ENCODE results near the gene RNF145.

DNA sequence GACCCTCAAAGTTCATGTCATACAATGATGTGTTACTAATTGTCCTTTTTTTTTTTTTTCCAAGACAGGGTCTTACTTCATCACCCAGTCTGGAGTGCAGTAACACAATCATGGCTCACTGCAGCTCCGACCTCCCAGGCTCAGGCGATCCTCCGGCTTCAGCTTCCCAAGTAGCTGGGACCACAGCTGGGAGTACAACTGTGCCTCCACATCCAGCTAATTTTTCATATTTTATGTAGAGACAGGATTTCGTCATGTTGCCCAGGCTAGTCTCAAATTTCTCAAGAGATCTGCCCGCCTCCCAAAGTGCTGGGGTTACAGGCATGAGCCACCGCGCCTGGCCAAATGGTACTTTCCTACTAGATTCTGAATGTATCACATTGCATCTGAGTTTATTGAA lies 60.3 kb downstream of the RNF145 start:
- TF ChIP-seq POLR2AphosphoS5 (IDR thresholded peaks at IDR 0.05; ENCODE audit: low read length) (no peak), EP300 (IDR thresholded peaks at IDR 0.05; ENCODE audit: borderline replicate concordance in 1 of 2, control insufficient read depth in 1 of 2, low read depth in 2 of 2, low read length in 2 of 2) (no peak), IKZF1 (conservative IDR thresholded peaks at IDR 0.05) (no peak), YY1 (IDR thresholded peaks at IDR 0.05; ENCODE audit: low read depth, low read length) (no peak)
- TF ChIP-seq, protein P1, sequence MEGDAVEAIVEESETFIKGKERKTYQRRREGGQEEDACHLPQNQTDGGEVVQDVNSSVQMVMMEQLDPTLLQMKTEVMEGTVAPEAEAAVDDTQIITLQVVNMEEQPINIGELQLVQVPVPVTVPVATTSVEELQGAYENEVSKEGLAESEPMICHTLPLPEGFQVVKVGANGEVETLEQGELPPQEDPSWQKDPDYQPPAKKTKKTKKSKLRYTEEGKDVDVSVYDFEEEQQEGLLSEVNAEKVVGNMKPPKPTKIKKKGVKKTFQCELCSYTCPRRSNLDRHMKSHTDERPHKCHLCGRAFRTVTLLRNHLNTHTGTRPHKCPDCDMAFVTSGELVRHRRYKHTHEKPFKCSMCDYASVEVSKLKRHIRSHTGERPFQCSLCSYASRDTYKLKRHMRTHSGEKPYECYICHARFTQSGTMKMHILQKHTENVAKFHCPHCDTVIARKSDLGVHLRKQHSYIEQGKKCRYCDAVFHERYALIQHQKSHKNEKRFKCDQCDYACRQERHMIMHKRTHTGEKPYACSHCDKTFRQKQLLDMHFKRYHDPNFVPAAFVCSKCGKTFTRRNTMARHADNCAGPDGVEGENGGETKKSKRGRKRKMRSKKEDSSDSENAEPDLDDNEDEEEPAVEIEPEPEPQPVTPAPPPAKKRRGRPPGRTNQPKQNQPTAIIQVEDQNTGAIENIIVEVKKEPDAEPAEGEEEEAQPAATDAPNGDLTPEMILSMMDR (IDR thresholded peaks at IDR 0.05 in 2 of 3, conservative IDR thresholded peaks at IDR 0.05 in 1 of 3; ENCODE audit: control insufficient read depth in 2 of 3, extremely low read depth in 1 of 3, insufficient read depth in 1 of 3, low read depth in 3 of 3, low read length in 3 of 3), result no peak
- TF ChIP-seq, protein P2, sequence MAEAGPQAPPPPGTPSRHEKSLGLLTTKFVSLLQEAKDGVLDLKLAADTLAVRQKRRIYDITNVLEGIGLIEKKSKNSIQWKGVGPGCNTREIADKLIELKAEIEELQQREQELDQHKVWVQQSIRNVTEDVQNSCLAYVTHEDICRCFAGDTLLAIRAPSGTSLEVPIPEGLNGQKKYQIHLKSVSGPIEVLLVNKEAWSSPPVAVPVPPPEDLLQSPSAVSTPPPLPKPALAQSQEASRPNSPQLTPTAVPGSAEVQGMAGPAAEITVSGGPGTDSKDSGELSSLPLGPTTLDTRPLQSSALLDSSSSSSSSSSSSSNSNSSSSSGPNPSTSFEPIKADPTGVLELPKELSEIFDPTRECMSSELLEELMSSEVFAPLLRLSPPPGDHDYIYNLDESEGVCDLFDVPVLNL (IDR thresholded peaks at IDR 0.05; ENCODE audit: low read depth, low read length), result no peak
